GM12801 (cell line): Measurements from ENCODE around the gene KRT82.

Experiments used
- TF ChIP-seq, protein P1 (sequence below): IDR thresholded peaks from one replicate; pipeline ENCODE4 v1.5.1; 2011; ENCODE audit warnings: control low read depth; ENCODE audit not compliant: insufficient read length; ENCODE audit errors: extremely low read depth

KRT82 gene

GRCh38 chr12:52377266-52377665 is 28.9 kb downstream of the KRT82 start:
- TF ChIP-seq, protein P1, sequence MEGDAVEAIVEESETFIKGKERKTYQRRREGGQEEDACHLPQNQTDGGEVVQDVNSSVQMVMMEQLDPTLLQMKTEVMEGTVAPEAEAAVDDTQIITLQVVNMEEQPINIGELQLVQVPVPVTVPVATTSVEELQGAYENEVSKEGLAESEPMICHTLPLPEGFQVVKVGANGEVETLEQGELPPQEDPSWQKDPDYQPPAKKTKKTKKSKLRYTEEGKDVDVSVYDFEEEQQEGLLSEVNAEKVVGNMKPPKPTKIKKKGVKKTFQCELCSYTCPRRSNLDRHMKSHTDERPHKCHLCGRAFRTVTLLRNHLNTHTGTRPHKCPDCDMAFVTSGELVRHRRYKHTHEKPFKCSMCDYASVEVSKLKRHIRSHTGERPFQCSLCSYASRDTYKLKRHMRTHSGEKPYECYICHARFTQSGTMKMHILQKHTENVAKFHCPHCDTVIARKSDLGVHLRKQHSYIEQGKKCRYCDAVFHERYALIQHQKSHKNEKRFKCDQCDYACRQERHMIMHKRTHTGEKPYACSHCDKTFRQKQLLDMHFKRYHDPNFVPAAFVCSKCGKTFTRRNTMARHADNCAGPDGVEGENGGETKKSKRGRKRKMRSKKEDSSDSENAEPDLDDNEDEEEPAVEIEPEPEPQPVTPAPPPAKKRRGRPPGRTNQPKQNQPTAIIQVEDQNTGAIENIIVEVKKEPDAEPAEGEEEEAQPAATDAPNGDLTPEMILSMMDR = no peak

- TF ChIP-seq, protein P1 = peak; percentile 9
These were observed 33.6 kb downstream of the KRT82 start for GRCh38 chr12:52372216-52373154.

- TF ChIP-seq, protein P1 = no peak
These were observed 34.4 kb downstream of the KRT82 start for GRCh38 chr12:52371716-52372115.

- TF ChIP-seq, protein P1 = no peak
These were observed 35.1 kb downstream of the KRT82 start for GRCh38 chr12:52370926-52371608.

- TF ChIP-seq, protein P1 = no peak
These were observed 36.3 kb downstream of the KRT82 start for GRCh38 chr12:52369809-52370208.

DNA sequence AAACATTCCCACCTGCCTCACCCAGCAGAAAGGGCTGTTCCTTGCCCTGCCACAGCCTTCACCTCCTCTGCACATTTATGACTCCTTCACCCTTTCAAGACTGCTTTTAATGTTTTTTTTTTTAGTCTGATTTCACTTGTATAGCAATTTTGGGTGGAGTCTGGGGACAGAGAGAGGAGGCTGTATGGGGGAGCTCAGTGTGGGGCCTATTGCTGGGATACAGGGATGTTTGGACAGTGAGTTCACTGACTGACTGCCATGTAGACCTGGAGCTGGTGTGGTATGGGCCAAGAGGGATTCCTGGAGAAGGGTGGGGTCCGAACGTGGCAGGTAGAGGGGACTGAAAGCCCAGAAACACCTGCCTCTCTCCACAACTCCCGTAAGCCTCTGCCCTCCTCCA is 36.9 kb downstream of the KRT82 start:
- TF ChIP-seq, protein P1 = no peak

DNA sequence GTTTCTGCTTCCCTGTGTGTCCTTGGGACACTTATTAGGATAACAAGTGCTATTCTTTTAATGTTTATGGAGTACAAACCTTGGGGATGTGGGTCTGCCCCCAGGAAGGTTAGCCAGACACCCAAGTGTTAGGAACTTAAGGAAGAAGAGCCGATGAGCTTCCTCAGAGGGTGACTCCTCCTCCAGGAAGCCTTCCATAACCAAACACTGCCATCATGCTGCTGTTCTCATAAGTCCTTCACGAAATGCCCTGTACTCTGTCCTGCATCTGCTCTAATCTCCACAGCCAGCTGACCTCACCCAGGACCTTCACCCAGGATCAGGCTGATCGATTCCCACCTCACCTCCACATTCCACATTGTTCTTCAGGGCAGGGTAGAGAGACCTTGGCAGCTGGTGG is 37.6 kb downstream of the KRT82 start:
- TF ChIP-seq, protein P1 = no peak
